IMR-90 (cell line): ENCODE measurements around the gene PCID2. TPM values are rescaled to one million over a fixed set of nuclear protein-coding genes. Genes with fewer than 3 reads are reported as not detected.

Source experiments
- ATAC-seq: fragments of 200-7000 bp; cut with Tn5 transposase; 2 replicates; pipeline ENCODE4 v1.9.1; 2020; ENCODE audit warnings: low read depth, mild to moderate bottlenecking, moderate library complexity
- BruUV-seq: library from RNA; stranded (reverse); fragments of 400-500 nt; replicated peaks from 2 replicates; lab custom pipeline; 2021; lab: Mats Ljungman, UMichigan
- CTCF ChIA-PET: fragments of 300-600 bp; formaldehyde crosslinking; extraction: SDS; loops from one replicate; lab custom pipeline; 2021; ENCODE audit warnings: antibody characterized with exemption; lab: Yijun Ruan, JAX
- POLR2A ChIA-PET: fragments of 300-600 bp; sonication (Branson Sonifier 250); formaldehyde crosslinking; loops from one replicate; lab custom pipeline; 2022; ENCODE audit warnings: antibody characterized with exemption; ENCODE audit not compliant: unreplicated experiment; lab: Charles Lee
- DNase-seq: peaks from one replicate; pipeline ENCODE4 v3.0.0; 2013
- H2AFZ ChIP-seq: replicated peaks from 2 replicates; pipeline ENCODE3; 2013; ENCODE audit warnings: low read length, mild to moderate bottlenecking; ENCODE audit not compliant: poor library complexity
- H2AK5ac ChIP-seq: 2 replicates; pipeline ENCODE4 v1.6.1; 2013; ENCODE audit warnings: low read depth, low read length, inconsistent platforms
- H2AK9ac ChIP-seq: replicated peaks from 2 replicates; pipeline ENCODE3; 2013; ENCODE audit warnings: mild to moderate bottlenecking, low read depth, low read length, moderate library complexity; ENCODE audit not compliant: poor library complexity
- H2BK120ac ChIP-seq: 2 replicates; pipeline ENCODE4 v1.6.1; 2013; ENCODE audit warnings: low read depth, low read length, inconsistent platforms
- H2BK15ac ChIP-seq: 3 replicates; pipeline ENCODE4 v1.6.1; 2013; ENCODE audit warnings: low read depth, low read length, inconsistent platforms
- H2BK20ac ChIP-seq: 2 replicates; pipeline ENCODE4 v1.6.1; 2013; ENCODE audit warnings: low read depth, mild to moderate bottlenecking, inconsistent platforms, low read length, moderate library complexity
- H2BK5ac ChIP-seq: 2 replicates; pipeline ENCODE4 v1.6.1; 2013; ENCODE audit warnings: mild to moderate bottlenecking, low read depth, low read length, inconsistent platforms; ENCODE audit not compliant: poor library complexity, severe bottlenecking
- H3K14ac ChIP-seq: replicated peaks from 2 replicates; pipeline ENCODE4 v1.6.1; 2013; ENCODE audit warnings: low read depth, low read length, inconsistent platforms
- H3K18ac ChIP-seq: 2 replicates; pipeline ENCODE4 v1.6.1; 2013; ENCODE audit warnings: low read depth, low read length, control low read depth
- H3K23ac ChIP-seq: 2 replicates; pipeline ENCODE4 v1.6.1; 2013; ENCODE audit warnings: low read depth, low read length, inconsistent platforms
- H3K27ac ChIP-seq: 2 replicates; pipeline ENCODE4 v1.5.1; 2013; ENCODE audit warnings: mild to moderate bottlenecking, control low read depth, low read length; ENCODE audit not compliant: insufficient read depth
- H3K27me3 ChIP-seq: 2 replicates; pipeline ENCODE4 v1.6.1; 2013; ENCODE audit warnings: low read length; ENCODE audit not compliant: control insufficient read depth, insufficient read depth
- H3K36me3 ChIP-seq: 2 replicates; pipeline ENCODE4 v1.6.1; 2013; ENCODE audit warnings: low read length, mixed read lengths; ENCODE audit not compliant: control insufficient read depth, insufficient read depth
- H3K4ac ChIP-seq: 2 replicates; pipeline ENCODE4 v1.6.1; 2013; ENCODE audit warnings: low read depth, low read length, inconsistent platforms
- H3K4me1 ChIP-seq: 2 replicates; pipeline ENCODE4 v1.6.1; 2013; ENCODE audit warnings: low read length, mixed read lengths; ENCODE audit not compliant: control insufficient read depth, insufficient read depth
- H3K4me2 ChIP-seq: 2 replicates; pipeline ENCODE4 v1.6.1; 2013; ENCODE audit warnings: low read depth, mild to moderate bottlenecking, control low read depth, low read length, moderate library complexity
- H3K4me3 ChIP-seq: 2 replicates; pipeline ENCODE4 v1.5.1; 2013; ENCODE audit warnings: low read depth, mild to moderate bottlenecking, control low read depth, low read length, moderate library complexity; ENCODE audit not compliant: insufficient read depth
- H3K56ac ChIP-seq: 2 replicates; pipeline ENCODE4 v1.6.1; 2013; ENCODE audit warnings: low read length, inconsistent platforms; ENCODE audit not compliant: insufficient read depth; ENCODE audit errors: extremely low read depth
- H3K79me1 ChIP-seq, 2 experiments: 2 replicates each; pipeline ENCODE4 v1.6.1; 2013; ENCODE audit warnings: low read length in 2 of 2, inconsistent platforms in 1 of 2, low read depth in 1 of 2
- H3K9ac ChIP-seq: 2 replicates; pipeline ENCODE4 v1.6.1; 2013; ENCODE audit warnings: low read depth, low read length, control low read depth
- H3K9me1 ChIP-seq: 2 replicates; pipeline ENCODE4 v1.6.1; 2013; ENCODE audit warnings: low read length, inconsistent platforms; ENCODE audit not compliant: insufficient read depth
- H3K9me3 ChIP-seq: 2 replicates; pipeline ENCODE4 v1.6.1; 2013; ENCODE audit warnings: low read length; ENCODE audit not compliant: control insufficient read depth, insufficient read depth
- H4K20me1 ChIP-seq: 2 replicates; pipeline ENCODE4 v1.6.1; 2013; ENCODE audit warnings: low read length, inconsistent platforms; ENCODE audit not compliant: insufficient read depth
- H4K5ac ChIP-seq: 2 replicates; pipeline ENCODE4 v1.6.1; 2013; ENCODE audit warnings: mild to moderate bottlenecking, low read depth, low read length, control low read depth
- H4K8ac ChIP-seq, 2 experiments: 2 replicates each; pipeline ENCODE4 v1.6.1; 2013; ENCODE audit warnings: low read depth in 2 of 2, low read length in 2 of 2, control low read depth in 1 of 2, inconsistent platforms in 1 of 2
- H4K91ac ChIP-seq: 2 replicates; pipeline ENCODE4 v1.6.1; 2013; ENCODE audit warnings: low read depth, low read length, inconsistent platforms; ENCODE audit not compliant: insufficient read depth
- NFE2L2 ChIP-seq: fragments of 150-350 bp; IDR thresholded peaks from 2 replicates; pipeline ENCODE4 v1.6.1; 2016; ENCODE audit warnings: low read depth, mild to moderate bottlenecking, low read length
- WGBS, 2 experiments: methylation state at CpG; one replicate each; pipeline versions ENCODE4 v1.1.5 to v1.1.7; 2013; ENCODE audit warnings: missing lambda C conversion rate in 2 of 2; ENCODE audit not compliant: insufficient read length in 1 of 2; ENCODE audit errors: extremely low coverage in 2 of 2; 5-methylcytosine and 5-hydroxymethylcytosine counted together
- dilution Hi-C: fragments of 300-500 bp; cut with HindIII; formaldehyde crosslinking; loops from one replicate; pipeline ENCODE4 v1.14.3; 2018; ENCODE audit warnings: low sequenced_read_pairs; ENCODE audit not compliant: unreplicated experiment
- in situ Hi-C: fragments of 300-500 bp; cut with MboI; formaldehyde crosslinking; loops from 3 replicates; pipeline ENCODE4 v1.14.3; 2019; ENCODE audit warnings: low sequenced_read_pairs, inconsistent platforms, mixed read lengths
- intact Hi-C: fragments of 100-400 bp; cut with micrococcal nuclease; formaldehyde crosslinking; loops from 2 replicates; pipeline ENCODE4 v1.10.0; 2022
- polyA plus RNA-seq, 3 experiments: library from polyadenylated mRNA; depleted of rRNA; stranded (reverse); fragments of >200 nt; gene quantifications; 2 replicates each; pipeline ENCODE4 v1.2.3, GENCODE V29; 2012; ENCODE audit warnings: low replicate concordance in 1 of 3
- total RNA-seq: library from RNA; depleted of rRNA; stranded (reverse); fragments of >200 nt; gene quantifications from 2 replicates; pipeline ENCODE4 v1.2.3, GENCODE V29; 2012

Gene PCID2
- total and polyA plus RNA-seq, 2 of the 4 experiments (the other 2 are of a cell fraction), result 83.5 to 90.9 TPM

DNA sequence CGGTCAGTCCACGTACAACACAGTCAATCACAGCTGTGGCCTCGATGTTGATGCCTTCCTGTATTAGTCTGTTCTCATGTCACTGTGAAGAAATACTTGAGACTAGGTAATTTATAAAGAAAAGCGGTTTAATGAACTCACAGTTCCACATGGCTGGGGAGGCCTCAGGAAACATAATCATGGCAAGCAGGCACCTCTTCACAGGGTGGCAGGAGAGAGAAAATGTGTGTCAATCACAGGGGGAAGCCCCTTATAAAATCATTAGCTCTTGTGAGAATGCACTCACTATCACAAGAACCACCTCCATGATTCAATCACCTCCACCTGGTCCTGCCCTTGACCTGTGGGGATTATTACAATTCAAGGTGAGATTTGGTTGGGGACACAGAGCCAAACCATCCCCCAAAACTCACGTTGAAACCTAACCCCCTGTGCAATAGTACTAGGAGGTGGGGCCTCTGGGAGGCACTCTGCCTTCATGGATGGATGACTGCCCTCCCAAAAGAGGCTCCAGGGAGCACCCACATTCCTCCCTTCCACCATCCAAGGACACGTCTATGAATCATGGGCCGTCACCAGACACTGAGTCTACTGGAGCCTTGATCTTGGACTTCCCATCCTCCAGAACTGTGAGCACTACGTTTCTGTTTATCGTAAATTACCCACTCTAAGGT is 52.4 kb downstream of the PCID2 start:
- in situ Hi-C loops, result no loop called here
- no peaks in the 10 kb centered on the region for H3K36me3 ChIP-seq
- no peak overlapping the region for H3K23ac ChIP-seq
- no peak for TF ChIP-seq NFE2L2
- dilution Hi-C loops, result no loop called here
- H3K4me2 ChIP-seq, result no peak overlapping the region
- H4K8ac ChIP-seq, result no peak overlapping the region
- no TSS peak for BruUV-seq
- CTCF ChIA-PET, result no interaction called here
- H2BK5ac ChIP-seq, result no peak overlapping the region
- POLR2A ChIA-PET, result no interaction called here
- H2BK15ac ChIP-seq, result no peak overlapping the region
- no peaks in the 10 kb centered on the region for H3K9me3 ChIP-seq
- H3K4ac ChIP-seq, result no peak overlapping the region
- H3K9ac ChIP-seq, result no peak overlapping the region
- H3K79me1 ChIP-seq, result no peaks in the 10 kb centered on the region
- H2BK120ac ChIP-seq, result no peak overlapping the region
- H2AK9ac ChIP-seq, result no peak overlapping the region
- H4K5ac ChIP-seq, result no peak overlapping the region
- H2BK20ac ChIP-seq, result no peak overlapping the region
- H3K4me3 ChIP-seq, result no peak overlapping the region
- peaks cover 5% of the 10 kb centered on the region; the same call in 1 of the 2 replicates for H3K9me1 ChIP-seq
- no peaks in the 10 kb centered on the region for H3K27me3 ChIP-seq
- no peak for DNase-seq
- H4K91ac ChIP-seq, result no peak overlapping the region
- H3K14ac ChIP-seq, result no peak overlapping the region
- no peaks in the 10 kb centered on the region for H4K20me1 ChIP-seq
- H3K18ac ChIP-seq, result no peak overlapping the region
- H2AK5ac ChIP-seq, result no peak overlapping the region
- no peak overlapping the region for H2AFZ ChIP-seq
- no peak overlapping the region for H3K27ac ChIP-seq
- peaks cover 11% of the 10 kb centered on the region for H3K4me1 ChIP-seq
- no peak overlapping the region for H3K56ac ChIP-seq
- intact Hi-C loops, result no loop called here
- no CpG with 5 or more reads among the region's 9 CpGs for WGBS, 2 experiments
- ATAC-seq, result no peak
